GM12891 (cell line): Measurements from ENCODE around the gene GGT7.

Experiments used
- POLR2A ChIP-seq: IDR thresholded peaks from 2 replicates; pipeline ENCODE4 v1.6.1; 2011; ENCODE audit warnings: low read depth, low read length, control low read depth
- POLR2AphosphoS5 ChIP-seq: IDR thresholded peaks from 2 replicates; pipeline ENCODE4 v1.6.1; 2011; ENCODE audit warnings: low read depth, low read length, control low read depth
- TAF1 ChIP-seq: IDR thresholded peaks from 2 replicates; pipeline ENCODE4 v1.6.1; 2011; ENCODE audit warnings: low read depth, low read length, control low read depth

DNA sequence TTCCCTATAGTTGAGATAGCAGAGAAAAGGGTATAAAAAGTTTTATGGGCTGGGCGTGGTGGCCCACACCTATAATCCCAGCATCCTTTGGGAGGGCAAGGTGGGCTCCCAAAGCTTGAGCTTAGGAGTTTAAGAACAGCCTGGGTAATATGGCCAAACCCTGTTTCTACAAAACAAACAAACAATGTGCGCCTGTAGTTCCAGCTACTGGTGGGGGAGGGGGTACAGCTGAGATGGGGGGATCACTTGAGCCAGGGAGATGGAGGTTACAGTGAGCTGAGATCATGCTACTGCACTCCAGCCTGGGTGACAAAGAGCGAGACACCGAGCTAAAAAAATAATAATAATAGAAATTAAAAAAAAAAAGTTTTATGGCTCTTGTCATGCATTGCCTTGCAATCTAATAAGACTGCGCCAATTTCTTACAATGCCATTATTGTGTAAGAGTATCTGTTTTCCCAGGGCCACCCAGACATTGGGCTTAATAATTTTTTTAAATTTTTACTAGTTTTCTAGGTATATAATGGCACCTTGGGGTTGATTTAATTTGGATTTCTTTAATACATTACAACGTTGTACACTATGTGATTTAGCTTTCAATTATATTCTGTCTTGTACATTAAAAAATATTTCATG is 7.7 kb upstream of the GGT7 start:
- no peak for TF ChIP-seq POLR2AphosphoS5
- no peak for TF ChIP-seq POLR2A
- no peak for TF ChIP-seq TAF1
